GM19240 (cell line): ENCODE results near the gene ATG9B.

Source experiments
- DNase-seq: peaks from one replicate; pipeline ENCODE4 v3.0.0; 2011; ENCODE audit warnings: low spot score; ENCODE audit not compliant: insufficient read length

ATG9B gene

GRCh38 chr7:150968056-150968733, 56.1 kb downstream of the ATG9B start:
- DNase-seq: no peak

- no peak for DNase-seq
Observed at GRCh38 chr7:150967349-150967748, 56.9 kb downstream of the ATG9B start.

GRCh38 chr7:150966002-150966401, 58.3 kb downstream of the ATG9B start:
- no peak for DNase-seq

- no peak for DNase-seq
Observed at GRCh38 chr7:150965273-150965830, 58.9 kb downstream of the ATG9B start.
